ENCODE measurements around the gene PTPRG.

The PTPRG gene

GRCh38 chr3:62139957-62140356 is 578.6 kb downstream of the PTPRG start:
- peaks cover 15% of the 10 kb centered on the region for H3K4me1 ChIP-seq (ENCODE audit: control insufficient read depth, insufficient read depth, low read length)
- H3K36me3 ChIP-seq (ENCODE audit: control insufficient read depth, insufficient read depth, low read length): no peaks in the 10 kb centered on the region
- no peaks in the 10 kb centered on the region for H3K27me3 ChIP-seq (ENCODE audit: control insufficient read depth, insufficient read depth, low read length)
- H3K9ac ChIP-seq (ENCODE audit: low read depth, low read length): no peak overlapping the region
- no peaks in the 10 kb centered on the region for H3K9me3 ChIP-seq (ENCODE audit: control insufficient read depth, insufficient read depth, low read length)
- H3K4me3 ChIP-seq (ENCODE audit: low read depth, low read length): no peak overlapping the region

DNA sequence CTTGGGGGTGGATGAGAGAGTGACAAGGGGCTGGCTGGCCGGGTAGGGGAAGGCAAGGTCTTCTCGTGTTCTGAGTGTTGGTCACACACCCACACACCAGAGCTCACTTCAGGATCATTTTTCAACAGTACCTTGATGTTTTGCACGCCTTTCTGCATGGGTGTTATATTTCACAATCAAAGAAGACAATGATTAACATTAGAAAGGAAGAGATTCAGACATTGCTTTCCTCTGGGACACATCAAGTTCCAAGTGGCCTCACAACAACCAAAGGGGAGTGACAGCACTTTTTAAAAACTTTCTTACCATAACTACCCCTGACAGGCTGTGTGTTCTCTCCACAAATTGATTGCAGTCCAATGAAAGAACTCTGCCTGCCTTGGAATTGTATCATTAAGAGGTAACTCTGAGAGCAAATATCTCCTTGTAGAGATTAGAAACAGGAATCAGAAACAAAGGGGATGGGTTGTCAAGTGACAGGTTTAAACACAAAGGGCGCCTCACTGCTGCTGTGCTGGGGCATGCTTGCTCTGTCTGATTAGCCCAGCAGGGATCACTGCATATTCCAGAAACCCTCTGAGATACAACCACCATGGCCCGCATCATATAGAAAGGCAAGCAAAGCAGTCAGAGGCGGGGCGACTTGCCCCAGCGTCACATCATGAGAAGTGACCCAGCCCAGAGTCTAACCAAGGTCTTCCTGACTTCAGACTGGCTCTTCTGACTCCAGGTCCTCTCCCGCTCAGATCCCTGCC is 581.1 kb downstream of the PTPRG start:
- no peak overlapping the region for H3K4me3 ChIP-seq (ENCODE audit: low read depth, low read length)

GRCh38 chr3:62143843-62144450 is 582.6 kb downstream of the PTPRG start:
- peaks cover 15% of the 10 kb centered on the region for H3K4me1 ChIP-seq (ENCODE audit: control insufficient read depth, insufficient read depth, low read length)
- no peaks in the 10 kb centered on the region for H3K27me3 ChIP-seq (ENCODE audit: control insufficient read depth, insufficient read depth, low read length)
- H3K4me3 ChIP-seq (ENCODE audit: low read depth, low read length): no peak overlapping the region
- no peak overlapping the region for H3K9ac ChIP-seq (ENCODE audit: low read depth, low read length)
- H3K36me3 ChIP-seq (ENCODE audit: control insufficient read depth, insufficient read depth, low read length): no peaks in the 10 kb centered on the region
- H3K9me3 ChIP-seq (ENCODE audit: control insufficient read depth, insufficient read depth, low read length): no peaks in the 10 kb centered on the region

More for the DNA sequence above, 581.1 kb downstream of the PTPRG start:
- Histone ChIP-seq H3K9me3 (ENCODE audit: control insufficient read depth, insufficient read depth, low read length) (no peaks in the 10 kb centered on the region), H3K4me1 (ENCODE audit: control insufficient read depth, insufficient read depth, low read length) (peaks cover 15% of the 10 kb centered on the region), H3K9ac (ENCODE audit: low read depth, low read length) (no peak overlapping the region), H3K36me3 (ENCODE audit: control insufficient read depth, insufficient read depth, low read length) (no peaks in the 10 kb centered on the region), H3K27me3 (ENCODE audit: control insufficient read depth, insufficient read depth, low read length) (no peaks in the 10 kb centered on the region)

DNA sequence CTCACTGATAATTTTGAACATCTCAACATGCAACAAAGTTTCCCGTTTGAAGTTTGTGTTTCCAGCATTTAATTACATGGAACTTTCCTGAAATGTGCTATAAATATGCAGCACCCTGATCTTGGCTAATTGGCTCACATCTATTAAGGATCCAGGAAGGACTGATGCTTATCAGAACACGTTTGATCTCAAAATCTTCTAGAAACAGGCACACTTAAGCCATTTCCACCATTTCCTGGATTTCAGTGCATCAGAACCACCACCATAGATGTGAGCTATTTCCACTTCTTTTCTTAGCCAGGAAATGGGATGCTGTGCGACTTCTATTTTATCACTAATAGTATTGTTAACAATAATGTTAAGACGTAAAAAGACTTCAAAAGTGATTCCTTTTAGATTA is 583.1 kb downstream of the PTPRG start:
- Histone ChIP-seq H3K9ac (ENCODE audit: low read depth, low read length) (no peak overlapping the region), H3K27me3 (ENCODE audit: control insufficient read depth, insufficient read depth, low read length) (no peaks in the 10 kb centered on the region), H3K4me1 (ENCODE audit: control insufficient read depth, insufficient read depth, low read length) (peaks cover 15% of the 10 kb centered on the region), H3K4me3 (ENCODE audit: low read depth, low read length) (no peak overlapping the region), H3K36me3 (ENCODE audit: control insufficient read depth, insufficient read depth, low read length) (no peaks in the 10 kb centered on the region), H3K9me3 (ENCODE audit: control insufficient read depth, insufficient read depth, low read length) (no peaks in the 10 kb centered on the region)

- Histone ChIP-seq H3K27me3 (ENCODE audit: control insufficient read depth, insufficient read depth, low read length) (no peaks in the 10 kb centered on the region), H3K4me1 (ENCODE audit: control insufficient read depth, insufficient read depth, low read length) (peaks cover 15% of the 10 kb centered on the region), H3K36me3 (ENCODE audit: control insufficient read depth, insufficient read depth, low read length) (no peaks in the 10 kb centered on the region)
These were observed 583.9 kb downstream of the PTPRG start for GRCh38 chr3:62145086-62145757.

GRCh38 chr3:62149539-62149938 is 588.2 kb downstream of the PTPRG start:
- no peaks in the 10 kb centered on the region for H3K9me3 ChIP-seq (ENCODE audit: control insufficient read depth, insufficient read depth, low read length)
- H3K4me3 ChIP-seq (ENCODE audit: low read depth, low read length): no peak overlapping the region
- no peaks in the 10 kb centered on the region for H3K36me3 ChIP-seq (ENCODE audit: control insufficient read depth, insufficient read depth, low read length)
- no peak overlapping the region for H3K9ac ChIP-seq (ENCODE audit: low read depth, low read length)
- H3K27me3 ChIP-seq (ENCODE audit: control insufficient read depth, insufficient read depth, low read length): no peaks in the 10 kb centered on the region
- H3K4me1 ChIP-seq (ENCODE audit: control insufficient read depth, insufficient read depth, low read length): no peaks in the 10 kb centered on the region

More at GRCh38 chr3:62145086-62145757, 583.9 kb downstream of the PTPRG start:
- no peaks in the 10 kb centered on the region for H3K9me3 ChIP-seq (ENCODE audit: control insufficient read depth, insufficient read depth, low read length)
- H3K4me3 ChIP-seq (ENCODE audit: low read depth, low read length): no peak overlapping the region
- H3K9ac ChIP-seq (ENCODE audit: low read depth, low read length): no peak overlapping the region

GRCh38 chr3:62149962-62150361 is 588.6 kb downstream of the PTPRG start:
- H3K9ac ChIP-seq (ENCODE audit: low read depth, low read length): no peak overlapping the region
- no peaks in the 10 kb centered on the region for H3K9me3 ChIP-seq (ENCODE audit: control insufficient read depth, insufficient read depth, low read length)

GRCh38 chr3:62151591-62151990 is 590.2 kb downstream of the PTPRG start:
- H3K4me3 ChIP-seq (ENCODE audit: low read depth, low read length): no peak overlapping the region
- no peaks in the 10 kb centered on the region for H3K4me1 ChIP-seq (ENCODE audit: control insufficient read depth, insufficient read depth, low read length)
- no peak overlapping the region for H3K9ac ChIP-seq (ENCODE audit: low read depth, low read length)
- H3K36me3 ChIP-seq (ENCODE audit: control insufficient read depth, insufficient read depth, low read length): no peaks in the 10 kb centered on the region
- H3K9me3 ChIP-seq (ENCODE audit: control insufficient read depth, insufficient read depth, low read length): no peaks in the 10 kb centered on the region
- no peaks in the 10 kb centered on the region for H3K27me3 ChIP-seq (ENCODE audit: control insufficient read depth, insufficient read depth, low read length)

More at GRCh38 chr3:62149962-62150361, 588.6 kb downstream of the PTPRG start:
- Histone ChIP-seq H3K36me3 (ENCODE audit: control insufficient read depth, insufficient read depth, low read length) (no peaks in the 10 kb centered on the region), H3K4me1 (ENCODE audit: control insufficient read depth, insufficient read depth, low read length) (no peaks in the 10 kb centered on the region), H3K27me3 (ENCODE audit: control insufficient read depth, insufficient read depth, low read length) (no peaks in the 10 kb centered on the region), H3K4me3 (ENCODE audit: low read depth, low read length) (no peak overlapping the region)

GRCh38 chr3:62153231-62153630 is 591.9 kb downstream of the PTPRG start:
- H3K4me1 ChIP-seq (ENCODE audit: control insufficient read depth, insufficient read depth, low read length): no peaks in the 10 kb centered on the region
- no peaks in the 10 kb centered on the region for H3K27me3 ChIP-seq (ENCODE audit: control insufficient read depth, insufficient read depth, low read length)
- H3K4me3 ChIP-seq (ENCODE audit: low read depth, low read length): no peak overlapping the region
- H3K9ac ChIP-seq (ENCODE audit: low read depth, low read length): no peak overlapping the region
- H3K36me3 ChIP-seq (ENCODE audit: control insufficient read depth, insufficient read depth, low read length): no peaks in the 10 kb centered on the region
- H3K9me3 ChIP-seq (ENCODE audit: control insufficient read depth, insufficient read depth, low read length): no peaks in the 10 kb centered on the region

DNA sequence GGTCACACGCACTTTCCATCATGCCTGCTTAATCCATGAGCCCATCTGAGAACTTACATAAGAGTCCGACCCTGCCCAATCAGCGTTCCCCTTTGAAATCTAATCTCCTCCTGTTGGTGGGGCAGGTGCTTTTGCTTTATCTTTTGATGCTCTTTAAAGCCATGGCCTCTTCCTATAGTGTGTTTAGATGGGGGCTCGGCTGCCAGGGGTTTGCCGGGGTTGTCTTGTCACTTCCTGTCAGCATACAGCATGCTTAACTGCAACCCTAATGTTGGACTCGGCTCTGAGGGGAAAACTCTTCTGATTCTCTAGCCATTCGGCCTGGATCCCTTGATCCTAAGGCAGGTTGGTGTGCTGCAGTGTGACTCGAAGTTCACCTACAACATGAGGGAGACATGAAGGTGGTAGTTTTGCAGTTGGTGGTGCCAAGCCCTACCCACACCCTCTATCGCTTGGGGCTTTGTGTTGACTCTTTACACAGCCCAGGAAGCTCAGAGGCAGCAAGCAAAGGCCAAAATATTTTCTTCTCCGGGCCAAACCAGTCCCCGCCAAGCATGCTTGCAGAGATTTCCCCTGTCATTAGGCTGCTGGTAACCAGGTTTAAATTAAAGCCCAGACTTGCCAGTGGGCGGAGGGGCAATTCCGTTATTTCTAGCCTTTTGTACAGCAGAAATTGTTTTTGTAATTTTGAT is 593.2 kb downstream of the PTPRG start:
- no peaks in the 10 kb centered on the region for H3K27me3 ChIP-seq (ENCODE audit: control insufficient read depth, insufficient read depth, low read length)
- no peak overlapping the region for H3K9ac ChIP-seq (ENCODE audit: low read depth, low read length)
- H3K4me3 ChIP-seq (ENCODE audit: low read depth, low read length): no peak overlapping the region

DNA sequence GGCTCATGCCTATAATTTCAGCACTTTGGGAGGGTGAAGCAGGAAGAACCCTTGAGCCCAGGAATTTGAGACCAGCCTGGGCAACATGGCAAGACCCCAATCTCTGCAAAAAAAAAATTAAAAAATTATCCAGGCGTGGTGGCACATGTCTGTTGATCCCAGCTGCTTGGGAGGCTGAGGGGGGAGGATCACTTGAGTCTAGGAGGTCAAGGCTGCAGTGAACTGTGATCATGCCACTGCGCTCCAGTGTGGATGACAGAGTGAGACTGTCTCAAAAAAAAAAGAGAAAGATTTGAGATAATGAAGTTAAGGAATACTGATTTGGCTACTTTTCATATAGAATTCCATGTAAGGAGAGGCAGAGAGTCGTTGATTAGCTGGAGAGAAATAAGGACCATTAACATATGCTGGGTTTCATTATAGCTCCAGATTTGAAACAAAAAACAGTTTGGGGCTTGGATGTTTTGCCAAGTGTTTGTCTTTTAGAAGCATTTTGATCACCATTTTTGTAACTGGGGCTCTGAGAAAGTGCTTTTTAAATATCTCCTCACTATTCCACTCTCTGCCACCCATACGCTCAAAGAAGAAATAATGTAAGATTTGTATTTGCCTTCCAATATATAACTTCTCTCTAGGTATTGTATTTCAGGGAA is 597.8 kb downstream of the PTPRG start:
- no peak overlapping the region for H3K9ac ChIP-seq (ENCODE audit: low read depth, low read length)
- no peaks in the 10 kb centered on the region for H3K27me3 ChIP-seq (ENCODE audit: control insufficient read depth, insufficient read depth, low read length)
- no peak overlapping the region for H3K4me3 ChIP-seq (ENCODE audit: low read depth, low read length)
- H3K36me3 ChIP-seq (ENCODE audit: control insufficient read depth, insufficient read depth, low read length): no peaks in the 10 kb centered on the region
- no peaks in the 10 kb centered on the region for H3K4me1 ChIP-seq (ENCODE audit: control insufficient read depth, insufficient read depth, low read length)
- no peaks in the 10 kb centered on the region for H3K9me3 ChIP-seq (ENCODE audit: control insufficient read depth, insufficient read depth, low read length)

More for the DNA sequence above, 593.2 kb downstream of the PTPRG start:
- H3K4me1 ChIP-seq (ENCODE audit: control insufficient read depth, insufficient read depth, low read length): no peaks in the 10 kb centered on the region
- no peaks in the 10 kb centered on the region for H3K36me3 ChIP-seq (ENCODE audit: control insufficient read depth, insufficient read depth, low read length)
- no peaks in the 10 kb centered on the region for H3K9me3 ChIP-seq (ENCODE audit: control insufficient read depth, insufficient read depth, low read length)
